COR-L47 (cell line): ENCODE measurements around the gene ZRSR2.
"Not testable (repeated sequence)": the region's sequence is repeated elsewhere in the genome, so short reads cannot be mapped to it uniquely, and the experiment has no call there.

Experiments
- DNase-seq: peaks from one replicate; lab custom pipeline; 2025; lab: John Stamatoyannopoulos, UW

Gene ZRSR2

DNA sequence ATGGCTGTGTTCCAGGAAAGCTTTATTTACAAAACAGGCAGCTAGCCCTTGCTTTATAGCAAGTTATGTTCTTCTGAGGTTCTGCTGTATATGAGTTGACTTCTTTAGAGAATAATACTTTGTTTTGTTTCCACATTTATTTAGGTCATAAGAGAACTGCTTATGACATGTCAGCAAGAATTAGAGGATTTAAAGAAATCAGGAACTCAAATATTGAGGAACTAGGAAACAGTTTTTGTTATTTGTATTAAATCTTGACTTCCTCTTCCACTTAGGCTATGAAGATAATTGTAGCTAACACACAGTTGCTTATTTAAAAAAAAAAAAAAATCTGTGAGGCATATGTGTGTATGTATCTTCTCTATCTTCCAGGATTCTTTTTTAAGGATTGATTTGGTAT is 14.3 kb downstream of the ZRSR2 start:
- DNase-seq = peak; percentile 7

DNA sequence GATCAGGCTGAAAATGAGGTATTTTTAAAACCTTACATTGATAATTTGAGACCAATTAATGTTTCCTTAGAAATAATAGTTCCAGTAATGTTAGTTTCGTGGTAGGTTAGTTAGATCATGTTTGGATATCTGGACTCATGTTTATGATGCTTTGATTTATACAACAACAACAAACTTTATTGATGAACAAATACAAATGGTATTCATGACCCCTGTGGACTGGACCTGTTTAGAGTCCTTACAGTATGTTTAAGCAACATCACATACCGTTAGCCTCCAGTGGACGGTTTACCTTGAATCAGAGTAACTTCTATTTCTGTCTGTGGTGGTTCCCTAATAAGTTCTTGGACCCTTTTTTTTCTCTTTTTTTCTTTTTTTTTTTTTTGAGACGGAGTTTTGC is 18.0 kb downstream of the ZRSR2 start:
- no peak for DNase-seq

DNA sequence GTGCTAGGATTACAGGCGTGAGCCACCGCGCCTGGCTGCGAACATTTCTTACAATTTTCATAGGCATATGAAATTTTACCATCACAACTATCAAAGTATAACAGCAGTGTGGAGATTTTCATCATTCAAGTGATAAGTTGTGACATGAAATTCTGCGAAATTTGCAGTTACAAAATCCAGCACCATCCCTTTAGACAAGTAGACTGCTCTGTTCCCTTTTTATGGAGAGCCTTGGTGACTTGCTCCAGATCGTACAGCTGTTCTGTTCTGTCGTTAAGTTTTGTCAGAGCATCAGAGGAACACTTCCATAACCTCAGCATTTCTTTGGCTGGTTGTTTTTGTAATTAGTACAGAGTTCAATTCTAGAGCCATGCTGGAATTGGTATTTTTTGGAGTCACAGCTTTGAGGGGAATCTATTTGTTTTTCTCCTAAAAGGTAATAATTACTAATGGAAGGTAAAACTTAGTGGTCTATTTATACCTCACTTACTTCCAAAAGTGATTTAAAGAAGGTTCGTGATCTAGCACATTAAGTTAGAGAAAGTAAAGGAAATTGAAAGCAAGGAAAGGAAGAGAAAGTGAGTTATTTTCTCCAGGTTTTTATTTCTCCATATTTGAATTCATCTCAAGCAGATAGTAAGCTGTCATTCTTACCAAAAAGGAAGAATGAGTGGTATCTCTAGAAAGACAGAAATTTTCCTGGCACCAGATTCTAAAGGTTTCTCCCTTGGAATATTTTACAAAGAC is 22.1 kb downstream of the ZRSR2 start:
- DNase-seq = no peak

DNA sequence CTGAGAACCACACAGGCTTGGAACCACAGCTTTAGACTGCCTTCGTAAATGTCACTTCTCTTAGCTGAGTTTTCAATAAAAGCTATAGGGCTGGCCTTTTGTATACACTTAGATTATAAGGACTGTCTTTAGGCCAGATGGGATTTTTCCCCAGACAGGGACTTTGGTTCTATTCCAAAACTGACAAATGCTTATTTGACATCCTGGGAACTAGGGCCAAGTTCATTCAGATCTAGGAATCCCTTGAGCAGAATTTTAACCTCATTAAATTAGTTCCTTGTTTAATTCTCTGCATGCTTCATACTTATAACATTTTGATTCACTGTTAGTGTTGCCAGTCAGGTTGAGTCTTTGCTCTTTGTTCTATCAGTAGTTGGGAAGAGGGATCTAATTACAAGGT is 23.1 kb downstream of the ZRSR2 start:
- DNase-seq = no peak

DNA sequence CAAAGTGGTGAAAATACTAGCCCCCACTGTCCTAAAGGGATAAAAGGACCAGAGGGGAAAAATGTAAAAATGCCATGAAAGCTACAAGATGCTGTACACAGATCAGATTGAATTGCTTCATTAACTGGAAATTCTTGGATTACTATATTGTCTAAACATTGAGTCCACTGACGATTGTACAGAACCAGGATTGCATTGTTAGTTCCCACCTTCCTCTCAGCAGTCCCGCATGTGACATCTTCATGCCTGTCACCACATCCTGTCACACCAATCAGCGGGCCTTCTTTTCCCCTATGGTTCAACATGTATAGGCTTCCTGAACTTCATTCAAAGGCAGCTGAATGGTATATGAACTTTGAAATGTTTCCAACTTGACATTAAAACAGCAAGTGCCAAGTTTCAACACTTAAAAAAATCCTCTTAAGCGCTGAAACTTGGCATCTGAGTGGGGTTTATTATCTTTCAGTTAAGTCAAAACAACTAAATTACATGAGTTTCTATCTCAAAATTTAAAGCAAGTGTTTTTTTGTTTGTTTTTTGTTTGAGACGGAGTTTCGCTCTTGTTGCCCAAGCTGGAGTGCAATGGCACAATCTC is 24.6 kb downstream of the ZRSR2 start:
- no peak for DNase-seq

DNA sequence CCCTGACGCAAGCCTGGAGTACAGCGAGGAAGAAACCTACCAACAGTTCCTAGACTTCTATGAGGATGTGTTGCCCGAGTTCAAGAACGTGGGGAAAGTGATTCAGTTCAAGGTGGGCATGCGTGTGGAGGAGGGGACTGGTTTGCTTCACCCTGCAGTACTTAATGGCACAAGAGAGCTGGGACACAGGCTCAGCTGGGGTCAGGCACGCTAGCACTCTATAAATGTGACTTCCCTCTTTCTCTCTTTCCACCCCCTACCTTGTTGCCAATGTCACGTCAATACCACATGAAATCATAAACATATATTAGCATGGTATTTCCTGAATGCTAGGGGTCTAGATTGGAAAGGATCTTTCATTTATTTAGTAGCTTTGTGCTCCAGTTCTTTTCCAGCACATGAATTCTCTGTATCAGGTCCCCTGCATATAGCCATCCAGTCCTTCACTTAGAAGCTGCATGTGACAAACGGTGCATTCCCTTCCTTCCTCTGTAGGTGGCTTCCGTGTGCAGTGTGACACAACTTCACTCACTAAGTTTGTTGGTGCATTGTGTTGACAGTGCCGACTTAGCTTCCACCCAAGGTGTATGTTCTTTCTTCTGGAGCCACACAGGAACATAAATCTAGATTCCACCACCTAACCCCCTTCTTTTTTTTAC is 25.6 kb downstream of the ZRSR2 start:
- no peak for DNase-seq

DNA sequence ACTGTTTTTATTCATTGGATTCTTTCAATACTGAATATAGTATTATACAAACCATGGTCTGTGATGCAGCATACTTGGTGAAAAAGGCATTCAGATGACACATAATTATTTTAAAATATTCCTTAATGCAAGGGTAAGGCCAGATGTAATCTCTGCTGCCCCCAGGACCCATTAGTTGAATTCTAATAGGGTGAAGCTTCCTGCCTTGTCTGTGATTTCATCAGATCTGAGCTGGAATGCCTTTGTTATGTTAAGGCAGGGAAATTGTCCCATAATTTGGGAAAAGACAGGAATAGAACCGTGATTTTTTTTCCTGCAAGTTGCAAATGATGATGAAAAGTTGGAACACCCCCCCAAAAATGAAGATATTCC is 26.1 kb downstream of the ZRSR2 start:
- no peak for DNase-seq

DNA sequence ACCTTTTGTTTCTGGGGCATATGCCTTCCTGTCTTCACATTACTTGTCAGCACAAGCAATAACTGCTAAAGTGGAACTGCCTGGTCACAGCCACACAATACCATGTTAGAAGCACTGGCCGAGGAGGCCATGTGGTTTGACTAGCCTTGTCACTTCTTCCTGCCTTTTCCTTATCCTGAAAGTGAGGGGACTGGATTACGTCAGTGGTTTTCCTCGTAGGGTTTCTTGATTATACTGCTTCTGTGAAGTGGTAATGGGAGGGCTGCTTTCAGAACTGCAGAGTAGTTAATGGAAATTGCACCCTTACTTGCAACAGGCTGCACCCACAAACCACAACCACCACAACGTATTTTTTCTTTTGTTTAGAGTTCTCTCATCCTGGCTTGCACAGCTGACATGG is 26.6 kb downstream of the ZRSR2 start:
- DNase-seq = no peak

DNA sequence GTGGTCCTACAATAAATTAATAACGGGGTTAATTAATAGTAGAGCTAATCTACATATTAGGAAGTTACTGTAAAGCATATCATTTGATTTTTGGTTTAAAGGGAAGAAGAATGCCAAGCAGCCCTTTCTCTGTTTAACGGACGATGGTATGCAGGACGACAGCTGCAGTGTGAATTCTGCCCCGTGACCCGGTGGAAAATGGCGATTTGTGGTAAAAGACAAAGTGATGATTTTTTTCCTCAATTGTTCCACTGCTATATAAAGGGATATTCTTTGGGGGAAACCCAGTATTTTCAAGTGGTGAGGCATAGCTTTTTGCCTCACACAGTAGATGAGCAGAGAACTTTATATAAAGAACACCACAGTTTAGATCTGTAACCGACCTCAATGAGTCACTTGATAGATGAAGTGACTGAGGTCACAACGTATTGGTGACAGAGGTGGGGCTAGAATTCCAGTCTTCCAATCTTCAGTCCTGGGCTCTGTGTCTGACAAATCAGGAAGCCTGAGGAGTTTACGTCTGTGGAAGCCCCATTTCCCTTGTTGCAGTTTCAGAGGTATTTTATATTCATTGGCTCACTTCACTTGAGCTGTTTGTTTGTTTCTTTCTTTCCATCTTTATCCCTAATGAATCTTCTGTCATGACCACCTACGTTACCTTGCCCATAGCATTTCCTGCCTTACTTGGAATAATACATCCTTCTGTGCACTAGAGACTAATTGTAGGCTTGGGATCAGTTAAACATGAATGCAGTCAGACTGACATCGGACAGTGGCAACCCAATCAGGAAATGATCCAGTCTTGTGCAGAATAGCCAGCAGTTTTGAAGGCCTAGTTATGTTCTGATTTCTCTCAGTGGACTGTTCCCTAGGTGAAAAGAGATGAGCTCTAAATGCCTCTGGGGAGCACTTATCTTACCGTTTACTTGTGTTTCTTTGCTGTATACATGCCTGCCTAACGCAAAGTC is 30.1 kb downstream of the ZRSR2 start:
- no peak for DNase-seq

DNA sequence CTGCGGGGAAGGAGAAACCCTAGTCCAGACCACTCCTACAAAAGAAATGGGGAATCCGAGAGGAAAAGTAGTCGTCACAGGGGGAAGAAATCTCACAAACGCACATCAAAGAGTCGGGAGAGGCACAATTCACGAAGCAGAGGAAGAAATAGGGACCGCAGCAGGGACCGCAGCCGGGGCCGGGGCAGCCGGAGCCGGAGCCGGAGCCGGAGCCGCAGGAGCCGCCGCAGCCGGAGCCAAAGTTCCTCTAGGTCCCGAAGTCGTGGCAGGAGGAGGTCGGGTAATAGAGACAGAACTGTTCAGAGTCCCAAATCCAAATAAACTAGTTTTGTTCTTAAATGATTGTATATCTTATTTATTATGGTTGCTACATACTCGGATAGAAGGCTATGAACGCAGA is 32.6 kb downstream of the ZRSR2 start:
- DNase-seq = no peak

DNA sequence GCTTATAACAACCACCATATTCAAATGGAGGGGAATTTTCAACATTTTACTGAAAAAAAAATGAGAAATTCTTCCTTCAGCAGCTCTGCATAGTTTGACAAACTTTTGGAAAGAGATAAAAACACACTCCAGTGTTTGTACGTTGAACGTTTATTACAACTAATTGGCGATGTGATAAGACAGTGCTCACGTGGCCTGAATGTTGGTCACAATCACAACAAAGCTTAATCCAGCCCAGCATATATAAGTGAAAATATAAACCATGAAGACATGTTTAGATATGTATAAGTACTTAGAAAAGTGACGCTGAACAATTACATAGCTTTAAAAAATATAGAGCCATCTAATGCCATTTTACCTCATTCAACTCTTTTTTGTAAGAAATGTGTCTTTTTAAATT is 35.7 kb downstream of the ZRSR2 start:
- DNase-seq = no peak

DNA sequence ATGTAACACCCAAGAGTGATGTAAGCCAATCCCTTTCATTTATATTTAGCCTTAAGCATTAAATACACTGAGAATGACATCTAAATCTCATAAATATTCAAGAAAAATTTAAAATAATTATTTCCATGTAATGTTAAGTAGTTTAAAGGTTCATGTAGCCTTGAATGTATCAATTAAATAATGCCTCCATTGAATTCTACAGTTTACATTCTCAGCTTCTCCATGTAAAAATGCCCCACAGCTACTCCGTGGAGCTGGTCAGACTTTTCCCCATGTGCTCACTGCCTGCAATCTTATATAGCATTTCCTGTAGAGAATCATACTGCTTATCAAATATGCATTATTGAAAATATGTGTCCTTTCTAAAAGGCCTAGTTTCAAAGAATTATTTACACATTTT is 38.9 kb downstream of the ZRSR2 start:
- DNase-seq = no peak

DNA sequence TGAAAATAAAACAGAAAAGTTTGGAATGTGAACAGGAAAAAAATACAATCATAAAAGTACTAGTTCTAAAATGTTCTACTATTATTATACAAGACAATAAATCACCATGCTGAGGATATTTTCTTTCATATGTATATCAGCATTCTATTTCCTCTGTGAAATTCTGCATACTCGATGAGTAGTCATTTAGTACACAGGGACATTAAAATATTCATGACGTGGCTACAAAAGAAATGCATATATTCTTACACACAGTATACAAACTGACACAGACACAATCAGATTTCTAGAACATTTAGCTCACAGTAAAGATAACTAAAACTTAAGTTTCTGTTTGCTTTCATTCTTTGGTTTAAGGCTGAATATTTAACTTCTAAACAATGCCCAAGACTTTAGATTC is 41.1 kb downstream of the ZRSR2 start:
- not testable (repeated sequence) for DNase-seq

DNA sequence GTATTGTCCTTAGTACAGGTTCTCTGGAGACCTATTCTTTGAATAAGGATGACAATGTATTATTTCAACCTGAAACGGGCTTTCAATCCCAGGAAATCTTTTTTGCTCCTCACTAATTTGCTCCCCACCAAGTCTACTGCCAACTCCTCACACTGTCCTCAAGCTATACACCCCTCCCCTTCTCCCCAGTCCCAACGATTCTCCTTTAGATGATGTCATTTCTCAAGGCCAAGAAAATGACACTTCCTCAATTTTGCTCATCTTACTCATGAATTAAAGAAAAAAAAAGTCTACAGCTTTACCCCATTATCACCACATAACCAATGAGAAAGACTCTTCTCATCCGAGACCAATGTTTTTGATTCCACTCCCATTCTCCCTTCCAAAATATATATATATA is 43.8 kb downstream of the ZRSR2 start:
- DNase-seq = no peak

DNA sequence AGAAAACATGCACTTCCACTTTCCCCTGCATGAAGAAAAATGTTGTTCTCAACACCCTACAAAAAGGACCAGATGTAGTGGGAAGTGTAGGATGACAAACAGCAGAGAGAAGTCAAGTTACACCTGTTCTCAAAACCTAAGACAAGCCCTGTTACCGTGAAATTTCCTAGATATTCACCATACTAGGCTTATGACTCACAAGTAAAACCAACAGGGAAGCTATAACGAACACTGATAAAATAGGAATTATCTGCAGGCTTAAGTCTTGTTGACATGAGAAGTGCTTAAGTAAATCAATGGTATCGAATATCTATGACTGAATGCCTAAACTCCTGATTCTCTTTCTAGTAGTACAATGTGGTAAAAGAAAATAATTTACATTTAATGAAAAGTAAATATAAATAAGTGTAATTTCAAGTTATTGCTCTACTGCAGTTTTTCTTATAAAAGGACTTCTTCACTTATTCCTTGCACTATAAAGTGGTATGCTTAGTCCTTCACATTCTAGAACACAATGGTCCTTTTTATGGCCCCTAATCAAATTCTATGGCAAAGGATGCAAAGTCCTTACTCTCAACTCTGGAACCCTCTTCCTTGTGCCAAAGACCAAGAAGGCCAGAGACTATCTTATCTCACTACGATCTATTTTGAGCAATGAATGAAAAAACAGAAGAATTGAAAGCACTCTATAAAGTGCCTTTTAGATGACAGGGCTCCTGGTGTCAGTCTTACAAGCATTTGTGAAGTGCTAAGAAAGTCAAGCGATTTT is 44.7 kb downstream of the ZRSR2 start:
- DNase-seq = no peak

DNA sequence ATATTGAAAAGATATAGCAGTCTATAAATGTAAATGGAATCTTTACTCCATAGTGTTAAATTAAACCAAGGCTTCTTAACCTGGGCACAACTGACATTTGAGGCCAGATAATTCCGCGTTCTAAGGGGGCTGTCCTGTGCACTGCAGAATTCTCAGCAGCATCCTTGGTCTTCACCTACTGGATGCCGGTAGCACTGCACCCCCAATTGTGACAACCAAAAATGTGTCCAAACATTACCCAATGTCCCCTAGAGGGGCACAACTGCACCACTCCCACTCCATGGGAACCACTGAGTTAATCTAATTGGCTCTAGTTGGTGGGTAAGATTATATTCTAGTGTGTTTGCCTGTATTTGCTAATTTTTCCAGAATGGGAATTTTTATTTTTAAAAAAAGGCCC is 47.7 kb downstream of the ZRSR2 start:
- no peak for DNase-seq

DNA sequence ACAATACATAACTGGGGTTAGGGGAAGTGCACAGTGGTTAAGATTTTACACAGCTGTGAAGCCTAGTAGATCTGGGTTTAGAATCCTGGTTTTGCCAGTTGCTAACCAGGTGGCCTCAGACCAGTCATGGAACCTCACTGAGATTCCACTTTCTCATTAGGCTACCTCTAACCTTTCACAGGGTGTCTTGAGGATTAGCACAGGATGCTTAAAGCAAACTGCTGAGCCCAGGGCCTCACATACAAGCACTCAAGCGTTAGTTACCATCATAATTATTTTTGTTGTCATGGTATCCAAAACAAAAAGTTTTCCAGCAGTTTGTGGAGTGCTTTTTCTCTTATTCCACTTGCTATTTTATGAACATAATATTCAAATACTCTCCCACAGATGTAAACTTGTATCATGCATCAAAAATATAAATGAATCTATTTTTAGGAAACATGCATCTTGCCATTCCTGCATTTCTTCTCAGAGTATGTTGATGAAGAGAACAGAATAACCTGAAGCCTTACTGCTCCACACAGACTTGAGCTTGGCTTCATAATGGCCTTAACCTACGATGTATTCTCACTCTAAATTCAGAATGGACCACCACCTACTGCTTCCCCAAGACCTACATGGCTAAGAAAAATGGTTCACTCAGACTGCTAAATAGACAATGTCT is 51.7 kb downstream of the ZRSR2 start:
- DNase-seq = no peak

DNA sequence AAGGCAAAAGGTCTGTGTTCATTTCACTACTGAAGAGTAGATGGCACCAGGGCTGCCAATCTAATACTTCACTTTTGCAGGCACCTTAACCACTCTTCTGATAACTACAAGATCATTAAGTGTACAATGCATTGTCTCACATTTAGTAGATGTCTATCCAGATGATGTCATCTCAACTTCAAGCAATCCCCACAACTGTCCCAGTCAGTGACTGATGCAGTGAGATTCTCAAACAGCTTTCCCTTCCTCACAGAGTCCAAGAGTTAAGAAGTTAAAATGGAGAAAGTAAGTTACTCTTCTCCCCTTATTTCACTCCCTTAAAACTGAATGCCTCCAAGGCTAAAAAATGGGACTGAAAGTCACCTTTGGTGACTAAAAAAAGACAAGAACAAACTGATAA is 53.7 kb downstream of the ZRSR2 start:
- DNase-seq = no peak

DNA sequence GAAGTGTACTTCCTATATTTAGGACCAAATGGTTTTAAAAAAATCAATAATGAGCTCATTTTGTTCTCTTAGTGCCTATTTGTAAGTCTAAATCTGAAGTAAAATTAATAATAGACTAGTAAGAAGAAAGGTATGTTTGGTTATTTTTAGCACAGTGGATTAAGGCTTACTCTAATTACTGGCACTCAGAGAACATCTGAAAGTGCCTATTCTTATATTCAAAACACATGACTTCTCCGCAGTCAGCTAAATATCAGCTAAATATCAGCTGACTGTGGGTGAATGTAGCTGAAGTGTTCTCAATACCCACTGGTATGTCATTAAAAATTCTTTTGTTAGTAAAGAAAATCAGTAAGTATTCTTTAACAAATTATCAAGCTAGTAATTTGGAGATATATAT is 58.3 kb downstream of the ZRSR2 start:
- no peak for DNase-seq

DNA sequence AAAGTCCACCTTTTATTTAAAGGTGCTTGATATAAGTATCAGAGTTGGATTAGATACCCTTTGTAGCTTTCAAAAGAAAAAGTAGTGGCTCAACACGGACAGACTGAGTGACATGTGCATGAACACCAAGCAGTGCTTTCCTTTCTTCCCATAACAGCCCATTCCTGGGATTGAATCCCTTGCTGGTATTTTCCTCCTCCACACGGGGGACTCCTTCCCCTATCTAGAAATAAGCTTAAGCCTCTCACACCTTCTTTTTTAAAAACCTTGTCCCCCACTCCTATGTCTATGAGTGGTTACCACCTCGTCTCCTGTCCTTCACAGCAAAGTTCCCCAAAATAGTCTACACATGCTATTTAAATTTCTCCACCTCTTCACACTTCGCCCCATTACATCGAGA is 59.3 kb downstream of the ZRSR2 start:
- DNase-seq = no peak

DNA sequence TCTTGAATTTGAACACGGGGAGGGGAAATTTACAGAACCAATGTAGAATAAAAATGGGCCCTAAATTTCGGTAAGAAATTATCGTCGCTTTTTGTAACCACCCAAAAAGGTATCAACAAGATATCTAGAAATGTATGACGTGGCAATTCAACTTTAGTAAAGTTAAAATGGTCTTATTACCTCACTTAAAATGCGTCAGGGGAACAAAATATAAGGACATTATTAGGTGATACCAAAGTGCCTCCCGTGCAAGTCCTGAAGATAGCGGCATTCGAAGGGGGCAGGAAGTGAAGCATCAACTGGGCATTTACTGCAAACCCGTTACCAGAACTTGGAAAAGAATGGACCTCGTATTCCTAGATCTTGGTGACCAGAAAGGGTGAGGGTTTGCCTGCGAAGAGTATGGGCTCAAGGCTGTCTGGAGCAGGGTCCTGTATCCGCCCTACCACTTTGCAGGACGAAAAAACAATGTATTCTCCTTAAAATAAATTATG is 63.3 kb downstream of the ZRSR2 start:
- DNase-seq = no peak
